ENCODE measurements around the gene NPW.

DNA sequence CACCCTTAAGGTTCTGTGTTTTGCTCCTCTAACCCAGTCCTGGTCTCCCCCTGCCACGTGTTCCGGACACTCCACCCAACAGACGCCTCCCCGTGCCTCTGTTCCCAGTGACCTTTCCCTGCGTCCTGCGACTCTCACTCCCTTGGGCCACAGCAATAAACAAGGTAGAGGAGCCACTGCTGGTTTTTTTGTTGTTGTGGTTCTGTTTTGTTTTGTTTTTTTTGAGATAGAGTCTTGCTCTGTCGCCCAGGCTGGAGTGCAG is 3.7 kb upstream of the NPW start:
- TF ChIP-seq, protein P1, sequence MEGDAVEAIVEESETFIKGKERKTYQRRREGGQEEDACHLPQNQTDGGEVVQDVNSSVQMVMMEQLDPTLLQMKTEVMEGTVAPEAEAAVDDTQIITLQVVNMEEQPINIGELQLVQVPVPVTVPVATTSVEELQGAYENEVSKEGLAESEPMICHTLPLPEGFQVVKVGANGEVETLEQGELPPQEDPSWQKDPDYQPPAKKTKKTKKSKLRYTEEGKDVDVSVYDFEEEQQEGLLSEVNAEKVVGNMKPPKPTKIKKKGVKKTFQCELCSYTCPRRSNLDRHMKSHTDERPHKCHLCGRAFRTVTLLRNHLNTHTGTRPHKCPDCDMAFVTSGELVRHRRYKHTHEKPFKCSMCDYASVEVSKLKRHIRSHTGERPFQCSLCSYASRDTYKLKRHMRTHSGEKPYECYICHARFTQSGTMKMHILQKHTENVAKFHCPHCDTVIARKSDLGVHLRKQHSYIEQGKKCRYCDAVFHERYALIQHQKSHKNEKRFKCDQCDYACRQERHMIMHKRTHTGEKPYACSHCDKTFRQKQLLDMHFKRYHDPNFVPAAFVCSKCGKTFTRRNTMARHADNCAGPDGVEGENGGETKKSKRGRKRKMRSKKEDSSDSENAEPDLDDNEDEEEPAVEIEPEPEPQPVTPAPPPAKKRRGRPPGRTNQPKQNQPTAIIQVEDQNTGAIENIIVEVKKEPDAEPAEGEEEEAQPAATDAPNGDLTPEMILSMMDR (IDR thresholded peaks at IDR 0.05), result no peak
- TF ChIP-seq POLR2A (IDR thresholded peaks at IDR 0.05), result no peak

Data from heart left ventricle (tissue), 13 donors.